Upper lobe of left lung (tissue), 6 donors: ENCODE results near the gene SCN7A. TPM values are rescaled to one million over a fixed set of nuclear protein-coding genes. Genes with fewer than 3 reads are reported as not detected.

Experiments
- ATAC-seq, 2 donors: fragments of 200-7000 bp; cut with Tn5 transposase; one replicate each; pipeline ENCODE4 v1.9.1; 2022; ENCODE audit warnings: mild to moderate bottlenecking in 2 of 2, moderate library complexity in 2 of 2; ENCODE audit not compliant: low FRiP score in 2 of 2
- DNase-seq, 2 donors: peaks; one replicate each; pipeline ENCODE4 v3.0.0-alpha.2; 2019 to 2020
- H3K27ac ChIP-seq, 4 donors: fragments of 200-600 bp; sonication (generic); one replicate each; pipeline ENCODE4 v1.5.1; 2016 to 2019
- H3K27me3 ChIP-seq, 4 donors: fragments of 200-600 bp; sonication (generic); one replicate each; pipeline ENCODE4 v1.5.1; 2017 to 2019
- H3K36me3 ChIP-seq, 4 donors: fragments of 200-600 bp; sonication (generic); one replicate each; pipeline ENCODE4 v1.5.1; 2016 to 2019
- H3K4me1 ChIP-seq, 4 donors: fragments of 200-600 bp; sonication (generic); one replicate each; pipeline ENCODE4 v1.5.1; 2018 to 2019
- H3K4me3 ChIP-seq, 4 donors: fragments of 200-600 bp; sonication (generic); one replicate each; pipeline ENCODE4 v1.5.1; 2017 to 2019; ENCODE audit warnings: mild to moderate bottlenecking in 2 of 4, moderate library complexity in 1 of 4
- H3K9me3 ChIP-seq, 4 donors: fragments of 200-600 bp; sonication (generic); one replicate each; pipeline ENCODE4 v1.5.1; 2018 to 2019
- CTCF ChIP-seq, 6 experiments: fragments of 450-650 bp in 4 of 6; fragments of 200-600 bp in 2 of 6; sonication (generic) in 2 of 6; IDR thresholded peaks; one replicate each; pipeline ENCODE4 v1.5.1; 2016 to 2019; ENCODE audit warnings: antibody characterized with exemption in 6 of 6
- EP300 ChIP-seq, 4 donors: sonication (generic); formaldehyde crosslinking; IDR thresholded peaks; one replicate each; pipeline ENCODE4 v1.5.1; 2017; ENCODE audit warnings: antibody characterized with exemption in 4 of 4, control low read depth in 2 of 4
- POLR2A ChIP-seq, 4 donors: fragments of 450-650 bp; IDR thresholded peaks; one replicate each; pipeline ENCODE4 v1.5.1; 2016 to 2017; ENCODE audit warnings: antibody characterized with exemption in 4 of 4, mild to moderate bottlenecking in 2 of 4
- POLR2AphosphoS5 ChIP-seq, 2 donors: sonication (generic); formaldehyde crosslinking; IDR thresholded peaks; one replicate each; pipeline ENCODE4 v1.5.1; 2017; ENCODE audit warnings: antibody characterized with exemption in 2 of 2
- WGBS, 2 donors: methylation state at CpG; one replicate each; pipeline ENCODE4 v1.1.5; 2017 to 2018; 5-methylcytosine and 5-hydroxymethylcytosine counted together
- total RNA-seq, 6 donors: library from RNA; depleted of rRNA in 4 of 6; stranded (reverse); fragments of >200 nt in 4 of 6; gene quantifications; one replicate each; pipeline versions ENCODE4 v1.1.0 to v1.2.1, GENCODE V29; 2016 to 2021
- donor health status: DM: no; HTN: no; CAD: no; lungs with moderate emphysema.
- donor health status: DM: no; HTN: yes; CAD: no; lungs with severe emphysema.

The SCN7A gene
- total RNA-seq, 6 donors from 2014 or later, result 37.8 to 99.9 (median 60.0) TPM

- peak in 1 of 2 donors; percentile 46 for ATAC-seq
- H3K9me3 ChIP-seq, result no peaks in the 10 kb centered on the region
- H3K27me3 ChIP-seq, result no peaks in the 10 kb centered on the region
- no peak overlapping the region for H3K27ac ChIP-seq
- no peaks in the 10 kb centered on the region for H3K36me3 ChIP-seq
- no peaks in the 10 kb centered on the region for H3K4me1 ChIP-seq
- 90 to 92% methylated on average over 1 of the region's 1 CpG for WGBS, 2 donors
- DNase-seq, result no peak
- TF ChIP-seq POLR2AphosphoS5 (IDR thresholded peaks at IDR 0.05) (no peak), POLR2A (IDR thresholded peaks at IDR 0.05) (no peak), CTCF (IDR thresholded peaks at IDR 0.05) (no peak), EP300 (IDR thresholded peaks at IDR 0.05) (no peak)
- H3K4me3 ChIP-seq, result no peak overlapping the region
Observed at GRCh38 chr2:166436976-166437375, 57.1 kb downstream of the SCN7A start.

- Histone ChIP-seq H3K36me3 (no peaks in the 10 kb centered on the region), H3K4me3 (no peak overlapping the region), H3K27me3 (no peaks in the 10 kb centered on the region), H3K27ac (no peak overlapping the region), H3K4me1 (no peaks in the 10 kb centered on the region), H3K9me3 (no peaks in the 10 kb centered on the region)
- 40 to 50% methylated on average over 3 of the region's 3 CpGs for WGBS, 2 donors
- ATAC-seq (no peak), DNase-seq (no peak)
- TF ChIP-seq POLR2A (IDR thresholded peaks at IDR 0.05), result no peak
- TF ChIP-seq EP300 (IDR thresholded peaks at IDR 0.05), result no peak
- TF ChIP-seq POLR2AphosphoS5 (IDR thresholded peaks at IDR 0.05), result no peak
- no peak for TF ChIP-seq CTCF (IDR thresholded peaks at IDR 0.05)
Observed at GRCh38 chr2:166436189-166436588, 57.9 kb downstream of the SCN7A start.

- Histone ChIP-seq H3K9me3 (no peaks in the 10 kb centered on the region), H3K27ac (no peak overlapping the region), H3K27me3 (no peaks in the 10 kb centered on the region), H3K4me3 (no peak overlapping the region), H3K4me1 (no peaks in the 10 kb centered on the region), H3K36me3 (no peaks in the 10 kb centered on the region)
- TF ChIP-seq POLR2A (IDR thresholded peaks at IDR 0.05), result no peak
- no peak for TF ChIP-seq EP300 (IDR thresholded peaks at IDR 0.05)
- TF ChIP-seq CTCF (IDR thresholded peaks at IDR 0.05), result no peak
- TF ChIP-seq POLR2AphosphoS5 (IDR thresholded peaks at IDR 0.05), result no peak
- DNase-seq (no peak), ATAC-seq (no peak)
- 57 to 65% methylated on average over 1 of the region's 1 CpG for WGBS, 2 donors
Observed at GRCh38 chr2:166434491-166434890, 59.6 kb downstream of the SCN7A start.

- Histone ChIP-seq H3K9me3 (no peaks in the 10 kb centered on the region), H3K36me3 (no peaks in the 10 kb centered on the region), H3K4me3 (no peak overlapping the region), H3K27me3 (no peaks in the 10 kb centered on the region), H3K27ac (no peak overlapping the region), H3K4me1 (no peaks in the 10 kb centered on the region)
- DNase-seq (no peak), ATAC-seq (no peak)
- 58 to 86% methylated on average over 1 of the region's 1 CpG for WGBS, 2 donors
- TF ChIP-seq EP300 (IDR thresholded peaks at IDR 0.05) (no peak), POLR2AphosphoS5 (IDR thresholded peaks at IDR 0.05) (no peak), CTCF (IDR thresholded peaks at IDR 0.05) (no peak), POLR2A (IDR thresholded peaks at IDR 0.05) (no peak)
Observed at GRCh38 chr2:166433457-166433856, 60.6 kb downstream of the SCN7A start.

GRCh38 chr2:166432331-166432730 is 61.7 kb downstream of the SCN7A start:
- 36 to 46% methylated on average over 1 of the region's 1 CpG for WGBS, 2 donors

More at GRCh38 chr2:166432331-166432730, 61.7 kb downstream of the SCN7A start:
- no peaks in the 10 kb centered on the region for H3K9me3 ChIP-seq
- TF ChIP-seq EP300 (IDR thresholded peaks at IDR 0.05) (no peak), POLR2A (IDR thresholded peaks at IDR 0.05) (no peak), POLR2AphosphoS5 (IDR thresholded peaks at IDR 0.05) (no peak), CTCF (IDR thresholded peaks at IDR 0.05) (no peak)
- H3K27me3 ChIP-seq, result no peaks in the 10 kb centered on the region
- no peak overlapping the region for H3K4me3 ChIP-seq
- DNase-seq (no peak), ATAC-seq (no peak)
- no peaks in the 10 kb centered on the region for H3K4me1 ChIP-seq
- H3K27ac ChIP-seq, result no peak overlapping the region
- no peaks in the 10 kb centered on the region for H3K36me3 ChIP-seq
